ENCODE results near the gene PHF20.
"Not testable (repeated sequence)": the region's sequence is repeated elsewhere in the genome, so short reads cannot be mapped to it uniquely, and the experiment has no call there.

Gene PHF20

DNA sequence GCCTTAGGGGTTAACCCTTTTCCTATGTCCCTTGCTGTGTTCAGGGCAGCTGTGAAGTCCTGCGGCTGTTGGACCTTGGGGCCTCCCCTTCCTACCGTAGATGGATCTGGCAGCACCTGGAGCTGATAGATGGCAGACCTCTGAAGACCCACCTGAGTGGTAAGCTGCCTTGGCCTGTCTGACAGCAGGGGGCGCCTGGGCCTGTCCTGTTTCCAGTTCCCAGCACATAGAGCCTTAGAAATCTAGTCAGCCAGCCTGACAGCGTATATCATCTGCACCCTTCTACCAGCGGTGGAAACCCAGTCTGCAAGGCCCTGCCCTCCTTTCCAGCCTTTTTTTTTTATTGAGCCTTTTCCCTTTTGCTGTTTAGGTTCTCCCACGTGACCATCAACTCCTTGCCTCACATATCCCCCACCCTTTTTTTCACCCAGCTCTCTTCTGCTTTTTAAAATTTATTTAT, 223.2 kb downstream of the PHF20 start:
- DNase-seq: peak; percentile 44 to 97 (median 80)
- intact Hi-C loops (cut with DNase I): loop anchor here (1.0 to 10.0 kb wide), 3 partner anchors 143 to 200 kb away; partner anchors contain the start of gene EPB41L1

- not testable (repeated sequence) for DNase-seq
- intact Hi-C loops (cut with DNase I): loop anchor here (10.0 kb wide), 1 partner anchor 198 kb away; no protein-coding TSS in a partner anchor
Measured at GRCh38 chr20:35996492-35996891, 224.7 kb downstream of the PHF20 start.

Measured in posterior cingulate gyrus (tissue), 11 donors.